ENCODE results near the gene YAP1.

DNA sequence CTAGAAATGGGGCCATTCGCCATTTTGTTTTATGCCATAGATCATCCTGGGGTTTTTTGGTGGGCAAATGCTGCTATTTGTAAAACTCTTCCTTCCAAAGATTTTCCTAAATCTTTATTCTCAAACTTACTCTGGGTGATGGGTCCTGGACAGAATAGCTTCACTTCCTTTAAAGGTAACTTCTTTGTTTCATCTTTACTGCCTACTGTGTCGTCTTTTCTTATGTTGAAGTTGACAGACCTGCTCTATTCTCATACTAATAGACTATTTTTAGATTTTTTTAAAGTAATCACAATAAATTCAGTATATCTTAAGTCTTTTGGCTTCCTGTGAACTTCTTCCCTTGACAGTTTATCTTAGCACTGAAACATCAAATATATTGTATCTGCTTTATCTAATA is 98.6 kb downstream of the YAP1 start:
- TF ChIP-seq, protein P1, sequence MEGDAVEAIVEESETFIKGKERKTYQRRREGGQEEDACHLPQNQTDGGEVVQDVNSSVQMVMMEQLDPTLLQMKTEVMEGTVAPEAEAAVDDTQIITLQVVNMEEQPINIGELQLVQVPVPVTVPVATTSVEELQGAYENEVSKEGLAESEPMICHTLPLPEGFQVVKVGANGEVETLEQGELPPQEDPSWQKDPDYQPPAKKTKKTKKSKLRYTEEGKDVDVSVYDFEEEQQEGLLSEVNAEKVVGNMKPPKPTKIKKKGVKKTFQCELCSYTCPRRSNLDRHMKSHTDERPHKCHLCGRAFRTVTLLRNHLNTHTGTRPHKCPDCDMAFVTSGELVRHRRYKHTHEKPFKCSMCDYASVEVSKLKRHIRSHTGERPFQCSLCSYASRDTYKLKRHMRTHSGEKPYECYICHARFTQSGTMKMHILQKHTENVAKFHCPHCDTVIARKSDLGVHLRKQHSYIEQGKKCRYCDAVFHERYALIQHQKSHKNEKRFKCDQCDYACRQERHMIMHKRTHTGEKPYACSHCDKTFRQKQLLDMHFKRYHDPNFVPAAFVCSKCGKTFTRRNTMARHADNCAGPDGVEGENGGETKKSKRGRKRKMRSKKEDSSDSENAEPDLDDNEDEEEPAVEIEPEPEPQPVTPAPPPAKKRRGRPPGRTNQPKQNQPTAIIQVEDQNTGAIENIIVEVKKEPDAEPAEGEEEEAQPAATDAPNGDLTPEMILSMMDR (IDR thresholded peaks at IDR 0.05; ENCODE audit: insufficient read depth, low read length, poor library complexity, severe bottlenecking) = no peak
- no peak for TF ChIP-seq EZH2phosphoT487 (conservative IDR thresholded peaks at IDR 0.05; ENCODE audit: low read length)
